Muscle layer of duodenum (tissue), 2 donors: ENCODE measurements around the gene NME9.
"Not testable (repeated sequence)": the region's sequence is repeated elsewhere in the genome, so short reads cannot be mapped to it uniquely, and the experiment has no call there.

Source experiments
- H3K27ac ChIP-seq: one replicate; pipeline ENCODE4 v1.7.0; 2013; ENCODE audit warnings: mild to moderate bottlenecking, low read length
- H3K27me3 ChIP-seq: one replicate; pipeline ENCODE4 v1.7.0; 2013; ENCODE audit warnings: low read depth, mild to moderate bottlenecking, control low read depth, low read length
- H3K36me3 ChIP-seq, 2 donors: one replicate each; pipeline ENCODE4 v1.7.0; 2013; ENCODE audit warnings: low read length in 2 of 2, control low read depth in 1 of 2, mild to moderate bottlenecking in 1 of 2; ENCODE audit not compliant: insufficient read depth in 2 of 2, control insufficient read depth in 1 of 2
- H3K4me1 ChIP-seq, 2 donors: one replicate each; pipeline ENCODE4 v1.7.0; 2013; ENCODE audit warnings: low read length in 2 of 2, mild to moderate bottlenecking in 2 of 2, control low read depth in 1 of 2, moderate library complexity in 1 of 2; ENCODE audit not compliant: insufficient read depth in 2 of 2, control insufficient read depth in 1 of 2
- H3K4me3 ChIP-seq, 2 donors: one replicate each; pipeline ENCODE4 v1.7.0; 2013; ENCODE audit warnings: low read length in 2 of 2, low read depth in 1 of 2, mild to moderate bottlenecking in 1 of 2
- H3K9me3 ChIP-seq, 2 donors: one replicate each; pipeline ENCODE4 v1.7.0; 2013; ENCODE audit warnings: low read length in 2 of 2, control low read depth in 1 of 2, mild to moderate bottlenecking in 1 of 2; ENCODE audit not compliant: control insufficient read depth in 1 of 2
- donor health status: healthy.

Gene NME9

DNA sequence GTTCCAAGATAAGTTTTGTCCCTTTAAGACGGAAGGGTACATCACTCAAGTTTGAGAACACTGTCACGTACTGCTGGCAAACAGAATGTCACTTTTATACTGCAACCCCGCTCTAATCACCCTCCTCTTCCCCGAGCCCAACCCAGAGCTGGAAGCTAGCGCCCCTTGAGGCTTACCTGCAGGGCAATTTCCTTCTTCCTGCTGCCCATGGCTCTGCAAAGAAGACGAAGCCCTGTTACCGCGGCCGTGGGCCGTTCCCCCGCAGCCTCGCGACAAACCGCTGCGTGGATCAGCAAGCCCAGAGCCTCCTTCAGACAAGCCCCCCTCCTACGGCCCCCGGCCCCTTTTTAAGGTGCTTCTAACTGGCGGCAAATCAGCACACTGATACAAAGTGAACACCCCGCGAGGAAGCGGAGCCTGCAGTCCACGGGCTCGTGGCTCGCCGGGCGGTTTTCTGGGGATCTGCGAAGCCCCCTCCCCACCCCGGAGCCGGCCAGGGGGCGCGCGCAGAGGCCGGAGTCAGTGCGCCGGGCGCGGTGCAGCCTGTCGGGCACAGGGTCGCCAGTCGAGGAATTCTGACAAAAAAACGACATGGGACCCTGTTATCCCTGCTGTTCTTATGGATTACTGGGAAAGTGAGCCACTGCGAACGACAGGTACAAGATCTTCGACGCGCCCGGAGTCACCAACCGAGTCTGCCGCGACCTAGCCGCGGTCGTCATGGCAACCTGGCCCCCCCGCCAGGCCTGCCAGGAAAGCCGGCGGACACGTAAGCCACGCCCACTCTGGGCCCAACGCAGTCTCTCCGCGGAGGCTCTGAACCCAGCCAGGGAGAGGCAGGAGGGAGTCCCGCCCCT, at the start of gene NME9:
TSS of gene NME9 (minus strand) at position 725 of the 857 bp plus-strand sequence. CDS start at position 209, 516 bp downstream.
- no peaks in the 10 kb centered on the region for H3K36me3 ChIP-seq
- peaks cover 0 to 13% of the 10 kb centered on the region in 2 donors for H3K4me1 ChIP-seq
- no peaks in the 10 kb centered on the region for H3K9me3 ChIP-seq
- peak within 1 kb of the TSS; percentile 64 to 86 for H3K4me3 ChIP-seq
- no peak within 1 kb of the TSS for H3K27ac ChIP-seq
- no peaks in the 10 kb centered on the region for H3K27me3 ChIP-seq

DNA sequence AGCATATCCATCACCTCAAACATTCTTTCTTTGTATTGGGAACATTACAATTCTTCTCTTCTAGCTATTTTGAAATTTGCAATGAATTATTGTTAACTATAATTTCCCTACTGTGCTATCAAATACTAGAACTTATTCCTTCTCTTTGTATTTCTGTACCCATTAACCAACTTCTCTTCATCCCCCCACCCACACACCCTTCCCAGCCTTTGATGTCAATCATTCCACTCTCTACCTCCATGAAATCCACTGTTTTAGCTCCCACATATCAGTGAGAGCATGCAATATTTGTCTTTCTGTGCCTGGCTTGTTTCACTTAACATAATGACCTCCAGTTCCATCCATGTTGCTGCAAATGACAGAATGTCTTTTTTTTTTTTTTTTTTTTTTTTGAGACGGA, 49.3 kb upstream of the NME9 start:
- Histone ChIP-seq H3K4me3 (no peak overlapping the region), H3K4me1 (peaks cover 0 to 22% of the 10 kb centered on the region in 2 donors), H3K36me3 (peaks cover 0 to 5% of the 10 kb centered on the region in 2 donors), H3K27me3 (no peaks in the 10 kb centered on the region), H3K9me3 (no peaks in the 10 kb centered on the region), H3K27ac (no peak overlapping the region)

DNA sequence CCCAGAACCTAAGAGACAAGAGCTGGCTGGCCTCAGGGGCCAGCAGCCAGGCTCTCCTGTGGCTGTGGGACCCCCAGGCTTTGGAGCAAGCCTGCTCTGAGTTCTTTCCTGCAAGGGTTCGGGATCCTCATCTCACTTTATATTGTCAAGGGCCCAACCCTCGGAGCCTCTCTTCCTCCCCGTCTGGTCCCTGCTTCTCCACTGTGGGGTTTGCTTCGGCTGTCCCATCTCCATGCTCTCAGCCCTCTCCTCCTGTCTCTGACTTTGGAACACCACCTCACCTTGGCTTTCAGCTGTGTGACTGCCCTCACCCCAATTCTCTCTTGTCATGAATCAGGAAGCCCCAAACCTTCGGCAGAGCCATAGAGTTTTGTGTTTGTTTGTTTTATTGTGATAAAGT, 48.7 kb upstream of the NME9 start:
- Histone ChIP-seq H3K36me3 (peaks cover 0 to 5% of the 10 kb centered on the region in 2 donors), H3K9me3 (no peaks in the 10 kb centered on the region), H3K4me1 (peaks cover 0 to 22% of the 10 kb centered on the region in 2 donors), H3K4me3 (no peak overlapping the region), H3K27me3 (no peaks in the 10 kb centered on the region), H3K27ac (no peak overlapping the region)

GRCh38 chr3:138377804-138378203, 48.2 kb upstream of the NME9 start:
- Histone ChIP-seq H3K4me1 (peaks cover 0 to 20% of the 10 kb centered on the region in 2 donors), H3K9me3 (no peaks in the 10 kb centered on the region), H3K27me3 (no peaks in the 10 kb centered on the region), H3K4me3 (no peak overlapping the region), H3K36me3 (peaks cover 0 to 5% of the 10 kb centered on the region in 2 donors), H3K27ac (no peak overlapping the region)

DNA sequence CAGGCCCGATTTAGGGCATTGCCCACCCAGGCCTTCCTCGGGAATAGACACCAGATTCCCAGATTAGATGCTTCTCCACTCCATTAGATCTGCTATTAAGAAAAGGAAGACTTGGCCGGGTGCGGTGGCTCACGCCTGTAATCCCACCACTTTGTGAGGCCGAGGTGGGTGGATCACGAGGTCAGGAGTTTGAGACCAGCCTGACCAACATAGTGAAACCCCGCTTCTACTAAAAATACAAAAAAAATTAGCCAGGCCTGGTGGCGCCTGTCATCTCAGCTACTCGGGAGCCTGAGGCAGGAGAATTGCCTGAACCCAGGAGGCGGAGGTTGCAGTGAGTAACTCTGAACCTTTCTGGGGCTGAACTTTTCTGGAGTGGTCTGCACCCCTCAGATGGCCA, 47.6 kb upstream of the NME9 start:
- H3K9me3 ChIP-seq, H3K36me3 ChIP-seq, H3K27me3 ChIP-seq, H3K4me3 ChIP-seq, H3K27ac ChIP-seq: not testable (repeated sequence)
- H3K4me1 ChIP-seq: peaks cover 0 to 14% of the 10 kb centered on the region in 2 donors

GRCh38 chr3:138376663-138377062, 47.0 kb upstream of the NME9 start:
- H3K27ac ChIP-seq: no peak overlapping the region
- H3K4me1 ChIP-seq: peaks cover 0 to 8% of the 10 kb centered on the region in 2 donors
- no peak overlapping the region for H3K4me3 ChIP-seq

GRCh38 chr3:138375447-138375846, 45.8 kb upstream of the NME9 start:
- no peaks in the 10 kb centered on the region for H3K9me3 ChIP-seq
- H3K27ac ChIP-seq: no peak overlapping the region
- H3K27me3 ChIP-seq: no peaks in the 10 kb centered on the region
- H3K4me1 ChIP-seq: no peaks in the 10 kb centered on the region
- no peak overlapping the region for H3K4me3 ChIP-seq
- peaks cover 0 to 5% of the 10 kb centered on the region in 2 donors for H3K36me3 ChIP-seq

More at GRCh38 chr3:138376663-138377062, 47.0 kb upstream of the NME9 start:
- peaks cover 0 to 5% of the 10 kb centered on the region in 2 donors for H3K36me3 ChIP-seq
- H3K27me3 ChIP-seq: no peaks in the 10 kb centered on the region
- no peaks in the 10 kb centered on the region for H3K9me3 ChIP-seq

DNA sequence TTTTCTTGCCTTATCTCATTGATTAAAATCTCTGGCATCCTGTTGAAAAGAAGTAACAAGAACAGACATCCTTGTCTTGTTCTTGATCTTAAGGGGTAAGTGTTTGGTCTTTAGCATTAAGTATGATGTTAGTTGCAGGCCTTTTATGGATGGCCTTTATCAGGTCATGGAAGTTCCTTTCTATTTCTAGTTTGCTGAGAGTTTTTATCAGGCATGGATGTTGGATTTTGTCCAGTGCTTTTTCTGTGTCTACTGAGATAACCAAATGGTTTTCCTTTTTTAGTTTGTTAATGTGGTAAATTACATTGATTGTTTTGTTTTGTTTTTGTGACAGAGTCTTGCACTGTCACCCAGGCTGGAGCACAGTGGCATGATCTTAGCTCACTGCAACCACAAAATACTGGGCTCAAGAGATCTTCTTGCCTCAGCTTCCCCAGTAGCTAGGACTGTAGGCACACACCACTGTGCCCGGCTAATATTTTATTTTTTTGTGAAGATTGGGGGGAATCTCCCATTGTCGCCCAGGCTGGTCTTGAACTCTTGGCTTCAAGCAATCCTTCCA, 45.0 kb upstream of the NME9 start:
- no peaks in the 10 kb centered on the region for H3K4me1 ChIP-seq
- H3K9me3 ChIP-seq: no peaks in the 10 kb centered on the region
- H3K27ac ChIP-seq: no peak overlapping the region
- peaks cover 0 to 5% of the 10 kb centered on the region in 2 donors for H3K36me3 ChIP-seq
- no peaks in the 10 kb centered on the region for H3K27me3 ChIP-seq
- no peak overlapping the region for H3K4me3 ChIP-seq

GRCh38 chr3:138373736-138374094, 44.1 kb upstream of the NME9 start:
- H3K36me3 ChIP-seq: peaks cover 0 to 4% of the 10 kb centered on the region in 2 donors
- no peaks in the 10 kb centered on the region for H3K9me3 ChIP-seq
- no peak overlapping the region for H3K27ac ChIP-seq
- H3K4me3 ChIP-seq: no peak overlapping the region
- H3K27me3 ChIP-seq: no peaks in the 10 kb centered on the region
- H3K4me1 ChIP-seq: no peaks in the 10 kb centered on the region

DNA sequence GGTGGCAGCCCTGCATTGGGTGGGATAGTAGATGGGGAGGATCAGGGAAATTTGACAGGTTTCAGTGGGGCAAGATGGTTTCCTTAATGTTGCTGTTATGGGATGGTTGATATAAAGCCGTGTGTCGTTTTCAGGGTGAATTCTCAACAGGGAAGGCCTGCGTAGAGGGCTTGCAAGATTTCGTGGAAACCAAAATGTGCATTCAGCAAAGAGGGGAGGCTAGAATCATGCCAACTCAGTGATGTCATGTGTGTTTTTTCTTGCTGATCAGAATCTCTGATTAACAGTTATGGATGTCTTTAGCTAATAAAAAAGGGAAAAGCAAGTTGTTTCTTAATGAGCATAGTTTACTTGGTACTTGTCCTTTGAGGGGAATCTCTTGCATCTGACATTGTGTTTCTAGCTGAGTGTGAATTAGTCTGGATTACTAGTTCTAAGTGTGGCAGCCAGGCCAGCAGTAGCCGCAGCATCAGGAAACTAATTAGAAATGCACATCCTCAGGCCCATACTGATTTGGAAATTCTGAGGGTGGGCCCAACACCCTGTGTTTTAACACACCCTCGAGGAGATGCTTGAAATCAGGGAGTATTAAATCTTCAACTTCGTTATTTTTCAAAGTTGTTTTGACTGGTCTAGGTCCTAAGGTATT, 43.6 kb upstream of the NME9 start:
- Histone ChIP-seq H3K36me3 (no peaks in the 10 kb centered on the region), H3K9me3 (no peaks in the 10 kb centered on the region), H3K27me3 (no peaks in the 10 kb centered on the region), H3K4me1 (peaks cover 0 to 3% of the 10 kb centered on the region in 2 donors), H3K4me3 (no peak overlapping the region), H3K27ac (no peak overlapping the region)
